Stimulated activated CD4-positive, alpha-beta T cell treated with anti-CD3 and anti-CD28 coated beads, TNF-alpha, amount 100 ng/mL, for 48 hours (primary cell): ENCODE data around the gene NDUFA11.
A peak's percentile ranks its signal among the peaks of the same experiment; 100 is the strongest.

Experiments
- DNase-seq, 3 donors: peaks; one replicate each; pipeline ENCODE4 v3.0.0-alpha.2; 2020; ENCODE audit warnings: low read depth in 3 of 3

Gene NDUFA11

GRCh38 chr19:5908773-5909442 lies 5.3 kb upstream of the NDUFA11 start:
- no peak for DNase-seq

GRCh38 chr19:5907241-5907640 lies 3.7 kb upstream of the NDUFA11 start:
- no peak for DNase-seq

DNA sequence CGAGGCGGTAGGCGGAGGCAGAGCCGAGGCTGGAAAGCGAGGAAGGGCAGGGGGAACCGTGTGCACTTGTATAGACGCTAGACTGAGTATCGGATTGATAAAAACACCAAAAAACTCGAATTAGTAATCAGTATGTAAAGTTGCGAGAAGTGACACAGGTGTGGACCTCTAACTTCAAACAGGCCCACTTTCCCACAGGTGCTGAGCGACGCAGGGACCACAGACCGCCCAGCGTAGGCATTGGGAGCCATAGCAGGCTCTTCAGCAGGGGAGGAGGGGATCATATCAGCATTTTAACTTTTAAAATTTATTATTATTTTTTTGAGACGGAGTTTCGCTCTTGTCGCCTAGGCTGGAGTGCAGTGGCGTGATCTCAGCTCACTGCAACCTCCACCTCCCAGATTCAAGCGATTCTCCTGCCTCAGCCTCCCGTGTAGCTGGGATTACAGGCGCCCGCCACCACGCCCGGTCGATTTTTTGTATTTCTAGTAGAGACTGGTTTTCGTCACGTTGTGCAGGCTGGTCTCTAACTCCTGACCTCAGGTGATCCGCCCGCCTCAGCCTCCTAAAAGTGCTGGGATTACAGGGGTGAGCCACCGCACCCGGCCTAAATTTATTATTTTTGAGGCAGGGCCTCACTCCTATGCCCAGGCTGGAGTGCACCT lies 1.7 kb upstream of the NDUFA11 start:
- no peak for DNase-seq

DNA sequence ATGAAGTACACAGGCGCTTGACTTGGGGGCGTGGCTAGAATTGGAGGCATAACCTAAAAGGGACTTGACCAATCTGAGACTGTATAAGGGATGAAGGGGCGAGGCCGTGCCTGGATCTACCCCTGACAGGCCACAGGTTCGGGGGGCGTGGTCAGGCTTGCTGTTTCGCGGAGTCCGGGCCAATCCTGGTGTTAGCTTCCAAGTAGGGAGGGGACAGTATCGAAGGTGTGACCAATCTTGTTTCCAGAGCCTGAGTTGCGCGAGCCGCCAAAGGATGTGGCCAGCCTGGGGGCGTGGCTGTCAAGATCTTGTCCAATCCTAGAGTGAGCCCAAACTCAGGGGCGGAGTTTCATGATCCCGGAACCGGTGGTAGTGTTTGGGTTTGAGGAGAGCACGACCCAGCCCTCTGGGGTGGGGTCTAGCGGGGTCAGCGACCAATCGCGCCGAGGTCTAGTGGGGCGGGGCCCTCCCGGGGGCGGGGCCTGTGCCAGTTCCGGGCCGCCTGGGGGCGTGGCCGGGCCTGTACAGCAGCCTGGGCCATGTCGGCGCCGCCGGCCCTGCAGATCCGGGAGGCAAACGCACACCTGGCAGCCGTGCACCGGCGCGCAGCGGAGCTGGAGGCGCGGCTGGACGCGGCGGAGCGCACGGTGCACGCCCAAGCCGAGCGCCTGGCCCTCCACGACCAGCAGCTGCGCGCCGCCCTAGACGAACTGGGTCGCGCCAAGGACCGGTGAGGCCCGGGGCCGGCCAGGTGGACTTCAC lies 943 bp upstream of the NDUFA11 start, which contains the start of gene VMAC:
VMAC (plus strand) TSS at position 521 of the 762 bp plus-strand sequence; CDS start at position 540, 19 bp downstream.
- peak; percentile 100 for DNase-seq

DNA sequence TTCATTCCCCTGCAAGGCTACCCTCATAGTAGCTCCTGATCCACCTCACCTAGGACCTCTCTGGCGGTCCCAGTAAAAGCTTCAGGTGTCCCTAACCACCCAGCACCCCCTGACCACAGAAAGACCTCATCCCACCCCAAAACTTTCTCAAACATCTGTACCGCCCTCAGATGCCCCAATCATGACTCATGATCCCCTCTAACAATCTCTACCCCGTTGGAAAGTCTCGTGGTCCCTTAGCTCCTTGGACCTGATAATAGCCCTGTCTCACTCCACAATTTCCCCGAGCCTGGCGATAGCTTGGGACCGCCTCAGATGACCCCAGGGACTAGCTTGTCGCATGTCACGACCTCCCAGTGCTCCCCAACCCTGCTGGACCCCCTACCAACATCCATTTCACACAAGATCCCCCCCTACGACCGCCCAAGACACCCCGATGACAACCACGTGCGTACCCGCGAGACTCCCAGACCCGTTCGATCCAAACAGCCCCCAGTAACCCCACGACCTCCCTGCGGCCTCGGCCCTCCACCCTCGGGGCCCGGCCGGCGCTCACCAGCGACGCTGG lies 450 bp downstream of the NDUFA11 start:
- no peak for DNase-seq

DNA sequence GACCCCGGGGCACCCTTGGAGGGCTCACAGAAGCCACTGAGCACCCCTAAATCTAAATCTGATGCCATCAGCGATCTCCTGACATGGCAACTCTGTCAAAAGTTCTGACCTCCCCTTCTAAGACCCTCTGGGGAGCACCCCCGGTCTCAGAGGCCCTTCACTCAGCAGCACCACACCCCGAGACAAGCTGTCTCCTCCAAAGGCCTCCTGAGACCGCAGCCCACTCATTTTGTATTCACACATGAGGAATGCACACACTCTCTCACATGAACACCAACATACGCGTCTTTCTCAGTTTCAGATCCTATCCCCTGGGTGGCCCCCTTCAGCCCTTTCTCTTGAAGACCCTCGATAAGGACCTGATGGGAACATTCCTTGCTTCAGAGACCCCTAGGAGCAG lies 2.6 kb downstream of the NDUFA11 start:
- no peak for DNase-seq

GRCh38 chr19:5899728-5900526 lies 3.7 kb downstream of the NDUFA11 start:
- DNase-seq, result no peak

DNA sequence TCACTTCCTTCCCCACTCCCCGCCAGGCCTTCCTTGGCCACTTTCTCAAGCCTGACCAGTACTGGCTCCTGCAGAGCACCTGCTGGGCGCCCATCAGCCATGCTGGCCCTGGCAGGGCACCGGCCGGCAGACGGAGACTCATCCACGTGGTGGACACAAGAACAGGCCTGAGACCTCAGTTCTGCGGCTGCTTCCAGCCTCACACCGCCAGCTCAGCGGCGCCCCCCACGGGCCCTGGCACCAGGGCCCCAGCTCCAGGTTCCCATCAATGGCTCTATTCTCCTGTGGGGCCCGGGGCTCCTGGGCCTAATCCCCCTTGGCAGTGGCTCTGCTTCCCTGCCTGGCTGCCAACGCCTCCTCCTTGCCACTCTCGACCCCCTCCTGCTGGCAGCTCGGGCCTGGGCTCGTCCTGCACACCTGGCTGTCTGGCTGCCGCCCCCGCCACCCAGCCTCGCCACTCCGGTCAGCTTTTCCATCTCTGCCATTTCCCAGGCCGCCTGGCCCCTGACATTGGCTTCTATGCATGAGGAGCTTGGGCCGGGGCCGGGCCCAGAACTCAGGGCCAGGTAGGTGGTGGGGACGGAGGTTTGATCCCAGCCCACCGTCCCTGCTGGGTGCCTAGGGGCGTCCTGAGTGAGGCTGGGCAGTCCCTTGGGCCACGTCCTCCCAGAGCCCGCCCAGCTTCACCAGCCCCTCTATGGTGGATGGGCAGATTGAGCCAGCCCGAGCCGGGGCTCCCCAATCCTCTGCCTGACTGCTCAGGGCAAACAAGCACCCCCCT lies 6.2 kb downstream of the NDUFA11 start:
- no peak for DNase-seq

GRCh38 chr19:5896365-5897076 lies 7.1 kb downstream of the NDUFA11 start:
- no peak for DNase-seq

DNA sequence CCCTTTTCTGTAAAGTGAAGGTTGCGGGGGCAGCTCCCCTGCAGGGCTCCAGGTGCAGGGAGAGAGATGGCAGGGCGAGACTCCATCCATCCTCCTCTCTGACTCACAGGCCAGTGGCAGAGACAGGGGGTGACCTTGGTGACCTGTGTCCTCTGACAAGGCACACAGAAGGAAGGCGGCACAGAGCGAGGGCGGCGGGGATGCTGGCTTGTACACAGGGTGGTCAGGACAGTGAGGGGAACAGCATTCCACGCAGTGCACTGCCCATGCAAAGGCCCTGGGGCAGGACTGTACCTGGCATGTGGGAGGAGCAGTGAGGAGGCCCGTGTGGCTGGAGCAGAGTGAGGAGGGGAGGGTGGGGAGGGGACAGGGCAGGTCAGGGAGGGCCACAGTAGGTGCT lies 7.7 kb downstream of the NDUFA11 start:
- no peak for DNase-seq

DNA sequence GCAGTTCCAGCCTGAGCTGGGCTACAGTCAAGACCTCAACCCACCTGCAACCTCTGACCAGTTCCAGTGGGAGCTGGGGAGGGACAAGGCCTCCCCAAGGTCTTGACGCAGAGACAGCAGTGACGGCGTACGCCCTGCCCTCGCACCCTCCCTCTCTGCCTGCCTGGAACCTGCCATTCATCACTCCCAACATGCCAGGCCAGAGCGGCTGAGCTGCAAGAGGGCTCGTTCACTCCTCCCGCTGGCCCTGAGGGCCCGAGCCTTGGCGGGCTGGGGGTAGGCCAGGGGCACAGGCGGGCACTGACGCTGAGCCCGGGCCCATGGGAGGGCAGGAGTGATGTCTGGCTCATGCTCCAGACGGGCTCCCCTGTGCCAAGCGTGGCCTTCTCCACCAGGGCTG lies 8.2 kb downstream of the NDUFA11 start:
- DNase-seq, result no peak

DNA sequence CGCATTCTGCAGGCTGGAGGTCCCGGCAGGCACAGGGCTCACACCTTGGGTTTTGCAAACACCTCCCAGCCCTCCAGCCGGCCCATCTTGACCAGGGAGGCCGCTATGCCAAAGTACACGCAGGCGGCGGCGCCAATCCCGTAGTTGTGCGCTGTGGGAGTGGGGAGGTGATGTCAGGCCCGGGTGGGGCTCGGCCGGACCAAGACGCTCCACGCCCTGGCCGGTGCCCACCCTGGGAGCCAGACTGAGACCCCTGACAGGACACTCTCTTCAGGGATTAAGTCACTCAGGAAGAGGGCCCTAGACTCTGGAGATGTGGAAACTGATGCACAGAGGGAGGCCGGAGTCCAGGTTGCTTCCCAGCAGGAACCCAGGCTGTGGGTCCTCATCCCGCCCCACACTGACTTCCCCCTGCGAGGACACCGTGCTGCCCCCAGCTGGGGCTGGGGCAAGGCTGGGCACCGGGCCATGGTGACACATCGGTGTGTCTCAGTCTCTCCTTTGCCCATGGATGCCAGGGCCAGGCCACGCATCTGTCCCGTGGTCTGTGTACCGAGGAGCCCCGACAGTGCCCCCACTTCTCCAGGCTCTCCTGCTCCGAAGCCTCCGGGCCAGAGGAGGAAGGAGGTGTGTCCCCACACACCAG lies 8.8 kb downstream of the NDUFA11 start:
- no peak for DNase-seq

DNA sequence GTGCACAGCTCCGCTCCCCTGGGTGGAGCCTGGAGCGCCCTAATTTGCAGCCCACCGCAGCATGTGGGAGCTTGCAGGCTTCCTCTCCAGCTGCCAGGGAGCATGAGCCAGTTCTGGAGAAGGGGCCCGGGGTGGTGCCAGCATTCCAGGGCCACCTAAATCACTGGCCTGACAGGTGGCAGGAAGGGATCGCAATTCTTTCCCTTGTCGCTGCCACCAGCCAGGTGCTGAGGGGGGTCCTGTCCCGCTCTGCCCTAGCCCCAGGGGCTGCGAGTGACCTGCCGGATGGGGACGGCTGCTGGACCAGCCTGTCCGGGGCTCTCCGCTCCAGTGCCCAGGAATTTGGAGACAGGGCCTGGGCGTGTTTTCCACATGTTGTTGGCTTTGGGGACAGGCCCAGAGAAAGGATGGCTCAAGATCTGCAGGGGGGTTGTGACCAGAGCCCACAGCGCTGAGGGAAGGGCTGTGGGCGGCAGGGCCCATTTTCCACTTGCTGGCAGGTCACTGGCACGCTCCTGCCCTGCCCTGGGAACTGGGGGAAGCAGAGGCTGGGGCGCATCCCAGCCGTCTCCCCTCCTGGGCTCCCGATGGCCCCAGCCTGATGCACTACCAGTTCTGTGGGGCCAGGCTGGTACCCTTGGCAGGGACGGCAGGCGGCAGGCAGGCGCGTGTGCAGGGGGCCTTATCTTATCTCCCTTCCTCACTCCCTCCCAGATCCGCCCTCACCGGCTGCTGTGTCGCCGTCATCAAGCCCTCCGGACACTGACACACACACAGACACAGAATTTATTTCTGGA lies 9.5 kb downstream of the NDUFA11 start:
- no peak for DNase-seq

DNA sequence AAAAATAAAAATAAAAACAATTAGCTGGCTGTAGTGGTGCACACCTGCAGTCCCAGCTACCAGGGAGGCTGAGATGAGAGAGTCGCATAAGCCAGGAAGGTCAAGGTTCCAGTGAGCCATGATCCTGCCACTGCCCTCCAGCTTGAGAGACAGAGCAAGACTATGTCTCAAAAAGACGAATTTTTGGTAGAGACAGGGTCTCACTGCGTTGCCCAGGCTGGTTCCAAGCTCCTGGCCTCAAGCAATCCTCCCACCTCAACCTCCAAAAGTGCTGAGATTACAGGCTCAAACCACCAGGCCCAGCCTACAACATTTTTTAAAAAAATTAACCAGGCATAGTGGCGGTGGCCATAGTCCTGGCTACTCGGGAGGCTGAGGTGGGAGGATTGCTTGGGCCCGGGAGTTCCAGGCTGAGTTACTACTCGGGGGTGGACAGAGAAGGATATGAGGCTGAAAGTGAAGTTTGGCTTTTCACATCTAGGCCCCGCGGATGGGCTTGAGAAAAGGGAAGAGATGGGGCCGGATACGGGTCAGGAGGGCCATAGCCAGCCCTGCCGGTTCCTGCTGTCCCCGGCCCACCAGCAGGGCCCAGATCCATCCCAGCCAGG lies 10.2 kb downstream of the NDUFA11 start:
- no peak for DNase-seq

- no peak for DNase-seq
Measured at GRCh38 chr19:5892772-5893275, 10.8 kb downstream of the NDUFA11 start.

DNA sequence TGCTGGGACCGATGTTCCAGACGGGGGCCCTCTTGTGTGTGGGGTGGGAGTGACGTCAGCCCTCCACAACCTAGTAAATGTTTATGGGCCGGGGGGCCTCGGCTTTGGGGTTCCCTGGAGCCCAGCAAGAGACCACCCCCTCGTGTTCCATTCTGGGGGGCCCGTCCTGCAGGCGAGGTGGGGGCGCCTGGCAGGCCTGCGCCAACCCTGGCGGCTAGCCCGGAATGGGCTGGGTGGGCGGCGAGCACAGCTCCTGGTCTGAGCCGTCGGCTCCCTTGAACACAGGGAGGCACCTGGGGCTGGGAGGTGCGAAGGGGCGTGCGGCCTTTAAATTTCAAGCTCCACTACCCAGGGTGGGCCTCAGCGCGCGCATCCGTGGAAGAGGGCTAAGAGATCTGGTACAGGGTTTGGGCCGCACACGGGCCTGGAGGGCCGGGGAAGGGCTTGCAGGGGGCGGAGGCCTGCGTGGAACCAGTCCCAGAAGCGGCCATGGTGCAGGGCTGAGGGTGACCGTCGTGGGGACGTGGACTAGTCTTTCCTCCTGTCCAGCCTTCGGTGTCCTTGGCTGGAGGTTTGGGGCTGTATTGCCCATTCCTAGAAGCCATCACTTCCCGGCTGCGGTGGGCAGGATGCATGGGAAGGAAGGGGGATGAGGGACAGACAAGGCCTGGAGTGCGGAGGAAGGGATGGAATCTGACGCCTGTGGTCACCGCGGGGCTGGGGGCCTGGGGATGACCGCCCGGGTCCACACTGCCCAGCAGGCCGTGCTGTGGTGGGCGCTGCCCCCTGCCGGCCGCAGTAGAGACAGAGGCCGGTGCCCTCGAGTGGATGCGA lies 11.4 kb downstream of the NDUFA11 start:
- DNase-seq, result no peak

- no peak for DNase-seq
Measured at GRCh38 chr19:5891572-5891937, 12.0 kb downstream of the NDUFA11 start.
